AG09319 (cell line): ENCODE results near the gene LOC101059915.

Experiments
- DNase-seq: peaks from one replicate; pipeline ENCODE4 v3.0.0-alpha.2; 2010; ENCODE audit warnings: low read depth; ENCODE audit errors: extremely low read depth
- TF ChIP-seq, protein P1 (sequence below): IDR thresholded peaks from 2 replicates; pipeline ENCODE4 v1.5.1; 2011; ENCODE audit warnings: low read depth, mild to moderate bottlenecking, inconsistent platforms, low read length, moderate library complexity

Gene LOC101059915

DNA sequence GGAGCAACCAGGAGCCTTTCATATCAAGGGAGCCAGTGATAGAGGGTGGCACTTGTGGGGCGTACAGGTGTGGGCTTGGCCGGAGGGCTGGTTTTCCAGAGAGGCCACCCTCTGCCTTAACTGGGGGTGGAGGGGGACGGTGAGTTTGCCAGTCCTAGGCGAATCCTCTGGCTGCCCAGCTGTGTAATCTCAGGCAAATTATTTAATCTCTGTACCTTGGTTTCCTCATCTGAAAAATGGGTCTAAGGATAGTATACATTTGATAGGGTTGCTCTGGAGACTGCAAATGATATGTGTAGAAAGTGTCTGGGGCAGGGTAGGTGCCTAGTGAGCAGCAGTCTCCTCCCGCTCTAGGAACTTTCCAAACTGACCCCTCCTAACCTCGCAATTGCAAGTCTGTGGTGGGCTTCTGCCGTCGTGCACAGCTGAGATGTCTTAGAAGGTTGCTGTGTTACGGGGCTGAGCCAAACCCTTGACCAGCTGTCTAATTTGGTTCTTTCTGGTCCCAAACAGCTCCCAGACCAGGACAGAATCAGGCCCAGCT is 45.2 kb upstream of the LOC101059915 start:
- TF ChIP-seq, protein P1, sequence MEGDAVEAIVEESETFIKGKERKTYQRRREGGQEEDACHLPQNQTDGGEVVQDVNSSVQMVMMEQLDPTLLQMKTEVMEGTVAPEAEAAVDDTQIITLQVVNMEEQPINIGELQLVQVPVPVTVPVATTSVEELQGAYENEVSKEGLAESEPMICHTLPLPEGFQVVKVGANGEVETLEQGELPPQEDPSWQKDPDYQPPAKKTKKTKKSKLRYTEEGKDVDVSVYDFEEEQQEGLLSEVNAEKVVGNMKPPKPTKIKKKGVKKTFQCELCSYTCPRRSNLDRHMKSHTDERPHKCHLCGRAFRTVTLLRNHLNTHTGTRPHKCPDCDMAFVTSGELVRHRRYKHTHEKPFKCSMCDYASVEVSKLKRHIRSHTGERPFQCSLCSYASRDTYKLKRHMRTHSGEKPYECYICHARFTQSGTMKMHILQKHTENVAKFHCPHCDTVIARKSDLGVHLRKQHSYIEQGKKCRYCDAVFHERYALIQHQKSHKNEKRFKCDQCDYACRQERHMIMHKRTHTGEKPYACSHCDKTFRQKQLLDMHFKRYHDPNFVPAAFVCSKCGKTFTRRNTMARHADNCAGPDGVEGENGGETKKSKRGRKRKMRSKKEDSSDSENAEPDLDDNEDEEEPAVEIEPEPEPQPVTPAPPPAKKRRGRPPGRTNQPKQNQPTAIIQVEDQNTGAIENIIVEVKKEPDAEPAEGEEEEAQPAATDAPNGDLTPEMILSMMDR, result no peak
- no peak for DNase-seq

DNA sequence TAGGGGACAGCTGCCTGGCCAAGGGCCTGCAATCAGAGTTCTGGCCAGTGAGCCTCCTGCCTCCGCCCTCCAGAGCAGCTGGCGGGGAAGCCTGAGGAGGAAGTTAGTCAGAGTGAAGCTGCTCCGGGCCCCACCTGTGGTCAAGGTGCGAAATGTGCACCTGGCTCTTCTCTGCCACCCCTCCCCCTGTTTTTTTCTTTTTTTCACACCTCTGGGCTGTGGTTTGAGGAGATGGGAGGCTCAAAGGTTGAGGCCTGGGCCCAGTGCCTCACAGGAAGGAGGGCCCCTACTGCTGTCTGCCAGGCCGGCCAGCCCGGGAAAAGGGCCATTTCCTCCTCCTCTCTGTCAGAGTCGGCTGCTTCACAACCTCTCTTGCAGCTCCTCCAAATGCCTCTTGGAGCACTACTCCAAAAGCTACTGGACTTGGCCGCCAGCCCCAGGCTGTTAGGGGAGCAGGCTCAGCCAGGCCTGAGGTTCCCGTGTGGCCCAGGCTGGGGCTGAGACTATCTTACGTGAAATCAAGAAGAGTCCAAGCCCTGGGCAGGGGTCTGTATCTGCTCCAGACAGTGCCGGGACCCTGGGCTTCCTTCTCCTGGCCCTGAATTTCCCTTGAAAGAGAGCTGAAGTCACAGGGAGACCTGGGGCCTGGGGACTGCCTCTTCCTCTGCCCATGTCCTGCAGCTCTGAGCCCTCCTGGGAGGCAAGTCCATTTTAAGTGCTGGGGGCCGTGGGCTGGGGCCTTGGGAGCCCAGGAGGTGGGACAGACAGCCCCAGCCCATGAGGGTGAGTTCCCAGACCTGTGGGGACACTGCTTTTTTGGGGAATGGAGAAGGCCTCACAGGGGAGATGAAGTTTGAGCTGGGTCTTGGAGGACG is 44.5 kb upstream of the LOC101059915 start:
- TF ChIP-seq, protein P1, result peak; percentile 28
- peak; percentile 27 for DNase-seq

GRCh38 chrX:71623714-71624113 is 43.6 kb upstream of the LOC101059915 start:
- no peak for DNase-seq
- TF ChIP-seq, protein P1, result no peak

DNA sequence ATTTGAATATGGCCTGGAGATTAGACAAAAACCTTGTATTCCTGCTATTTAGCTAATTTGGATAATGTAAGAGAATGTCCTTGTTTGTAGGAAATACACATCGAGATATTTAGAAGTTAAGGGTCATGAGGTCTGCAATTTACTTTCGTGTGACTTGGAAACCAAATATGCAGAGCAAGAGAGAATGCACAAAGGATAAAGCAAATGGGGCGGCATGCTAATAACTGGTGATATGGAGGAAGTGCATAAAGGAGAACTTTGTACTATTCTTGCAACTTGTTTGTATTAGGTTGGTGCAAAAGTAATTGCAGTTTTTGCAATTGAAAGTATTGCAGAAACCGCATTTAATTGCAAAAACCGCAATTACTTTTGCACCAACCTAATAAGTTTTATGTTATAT is 41.9 kb upstream of the LOC101059915 start:
- TF ChIP-seq, protein P1, result no peak
- no peak for DNase-seq

- no peak for DNase-seq
- TF ChIP-seq, protein P1, result no peak
Observed at GRCh38 chrX:71626576-71626975, 40.8 kb upstream of the LOC101059915 start.

DNA sequence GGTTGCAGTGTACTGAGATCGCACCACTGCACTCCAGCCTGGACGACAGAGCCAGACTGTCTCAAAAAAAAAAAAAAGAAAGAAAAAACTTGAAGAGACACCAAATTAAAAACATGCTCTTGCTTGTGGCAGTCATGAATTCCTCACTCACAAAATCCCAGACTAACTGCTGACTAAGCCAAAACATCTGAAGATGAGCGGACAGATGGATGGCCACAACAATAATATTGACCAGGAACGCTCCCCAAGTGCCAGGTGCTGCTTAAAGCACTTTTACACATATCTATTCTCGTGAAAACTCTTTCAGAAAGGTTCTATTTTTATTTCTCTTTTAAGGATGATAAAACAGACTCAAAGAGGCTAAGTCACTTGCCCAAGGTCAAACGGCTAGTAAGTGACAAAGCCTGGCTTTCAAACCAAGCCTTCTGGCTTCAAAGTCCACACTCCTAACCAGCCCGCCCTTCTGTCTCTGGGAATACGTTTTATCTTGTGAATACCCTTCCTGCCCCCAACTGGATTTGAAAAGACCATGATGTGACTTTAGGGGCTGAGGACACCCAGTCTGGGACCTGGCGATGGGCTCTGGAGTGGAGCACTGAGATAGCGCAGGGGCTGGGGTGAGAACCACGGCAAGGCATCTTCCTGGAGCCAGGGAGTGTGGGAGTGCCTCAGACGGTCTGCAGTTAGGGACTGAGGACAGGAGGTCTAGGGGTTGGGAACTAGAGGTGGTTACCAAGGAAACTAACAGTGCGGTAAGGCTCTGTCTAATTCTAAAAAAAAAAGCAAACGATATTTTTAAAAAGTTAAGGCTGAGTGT is 39.5 kb upstream of the LOC101059915 start:
- TF ChIP-seq, protein P1, result no peak

More for the DNA sequence above, 39.5 kb upstream of the LOC101059915 start:
- DNase-seq, result no peak
